Testis (tissue), 2 donors: ENCODE data around the gene KLK7.

Source experiments
- CTCF ChIP-seq, 3 experiments: fragments of 450-650 bp in 2 of 3; fragments of 200-600 bp in 1 of 3; sonication (generic) in 1 of 3; IDR thresholded peaks; one replicate each; pipeline ENCODE4 v1.5.1; 2016 to 2019; ENCODE audit warnings: antibody characterized with exemption in 3 of 3, mild to moderate bottlenecking in 2 of 3, moderate library complexity in 1 of 3
- POLR2A ChIP-seq: fragments of 450-650 bp; IDR thresholded peaks from one replicate; pipeline ENCODE4 v1.6.1; 2017; ENCODE audit warnings: antibody characterized with exemption, mild to moderate bottlenecking, moderate library complexity

- TF ChIP-seq CTCF (IDR thresholded peaks at IDR 0.05) (no peak), POLR2A (no peak)
Observed at GRCh38 chr19:51030631-51031030, 46.9 kb upstream of the KLK7 start.
